GM12878 (cell line): Measurements from ENCODE around the gene GAPT.

Experiments used
- CREM ChIP-seq: IDR thresholded peaks from 2 replicates; pipeline ENCODE4 v1.6.1; 2014; ENCODE audit warnings: antibody characterized with exemption, low read depth
- CTCF ChIP-seq, 3 experiments: IDR thresholded peaks in 2 of 3; conservative IDR thresholded peaks in 1 of 3; 2 replicates each; pipeline ENCODE4 v1.5.1; 2011; ENCODE audit warnings: low read depth in 3 of 3, low read length in 3 of 3, mild to moderate bottlenecking in 3 of 3, control low read depth in 2 of 3, moderate library complexity in 2 of 3, inconsistent platforms in 1 of 3, mixed read lengths in 1 of 3; ENCODE audit not compliant: control insufficient read depth in 2 of 3, insufficient read depth in 1 of 3; ENCODE audit errors: extremely low read depth in 1 of 3
- EGR1 ChIP-seq, 2 experiments: IDR thresholded peaks; 1 replicate in 1 of 2; 2 replicates in 1 of 2; pipeline ENCODE4 v1.6.1; 2011 to 2012; ENCODE audit warnings: low read depth in 2 of 2, low read length in 2 of 2, borderline replicate concordance in 1 of 2, mild to moderate bottlenecking in 1 of 2, moderate library complexity in 1 of 2
- FOS ChIP-seq: IDR thresholded peaks from 3 replicates; pipeline ENCODE4 v1.6.1; 2011; ENCODE audit warnings: borderline replicate concordance; ENCODE audit not compliant: insufficient read length; ENCODE audit errors: extremely low read depth
- MYC ChIP-seq: IDR thresholded peaks from 2 replicates; pipeline ENCODE4 v1.6.1; 2011; ENCODE audit warnings: mild to moderate bottlenecking, low read length, moderate library complexity, inconsistent platforms; ENCODE audit not compliant: insufficient read depth, insufficient replicate concordance, insufficient read length, severe bottlenecking
- NFYA ChIP-seq: IDR thresholded peaks from 2 replicates; pipeline ENCODE4 v1.6.1; 2011; ENCODE audit warnings: low read depth, mild to moderate bottlenecking, low read length, improper control_type of control experiment, borderline replicate concordance
- POLR2A ChIP-seq: IDR thresholded peaks from 2 replicates; pipeline ENCODE4 v1.6.1; 2011; ENCODE audit warnings: low read depth, mild to moderate bottlenecking, low read length
- RAD21 ChIP-seq: IDR thresholded peaks from 2 replicates; pipeline ENCODE4 v1.6.1; 2011; ENCODE audit warnings: mild to moderate bottlenecking, low read depth, low read length, moderate library complexity; ENCODE audit not compliant: insufficient read depth
- SMC3 ChIP-seq: IDR thresholded peaks from 2 replicates; pipeline ENCODE4 v1.6.1; 2011; ENCODE audit warnings: low read length, improper control_type of control experiment, borderline replicate concordance
- SPI1 ChIP-seq: IDR thresholded peaks from 2 replicates; pipeline ENCODE4 v1.6.1; 2011; ENCODE audit warnings: low read depth, mild to moderate bottlenecking, low read length, moderate library complexity, borderline replicate concordance; ENCODE audit not compliant: insufficient read depth
- TCF7 ChIP-seq: IDR thresholded peaks from 2 replicates; pipeline ENCODE4 v1.6.1; 2014; ENCODE audit warnings: antibody characterized with exemption, borderline replicate concordance
- ZNF274 ChIP-seq: IDR thresholded peaks from one replicate; pipeline ENCODE4 v1.8.0; 2011; ENCODE audit not compliant: insufficient read length, insufficient read depth
- ZZZ3 ChIP-seq: IDR thresholded peaks from 2 replicates; pipeline ENCODE4 v1.6.1; 2011; ENCODE audit warnings: low read depth; ENCODE audit not compliant: control insufficient read depth, insufficient read length

GRCh38 chr5:58491216-58491892, at the start of gene GAPT:
- peak; percentile 32; the same call in 1 of the 2 replicates for TF ChIP-seq SPI1
- TF ChIP-seq CTCF (IDR thresholded peaks at IDR 0.05 in 2 of 3, conservative IDR thresholded peaks at IDR 0.05 in 1 of 3; ENCODE audit: control insufficient read depth in 2 of 3, extremely low read depth in 1 of 3, insufficient read depth in 1 of 3, low read depth in 3 of 3, low read length in 3 of 3): no peak
- no peak for TF ChIP-seq POLR2A
- TF ChIP-seq CREM: no peak
- no peak for TF ChIP-seq EGR1 (IDR thresholded peaks at IDR 0.05; ENCODE audit: borderline replicate concordance in 1 of 2, low read depth in 2 of 2, low read length in 2 of 2)
- no peak for TF ChIP-seq RAD21
- no peak for TF ChIP-seq MYC
- no peak for TF ChIP-seq ZZZ3
- no peak for TF ChIP-seq ZNF274
- TF ChIP-seq TCF7: no peak
- no peak for TF ChIP-seq NFYA
- TF ChIP-seq FOS: no peak
- no peak for TF ChIP-seq SMC3
